IPS-15b (cell line): Measurements from ENCODE around the gene CLECL1.

Experiments
- H3K27me3 ChIP-seq: one replicate; pipeline ENCODE4 v1.6.1; 2013; ENCODE audit warnings: low read length; ENCODE audit not compliant: control insufficient read depth, insufficient read depth
- H3K36me3 ChIP-seq: one replicate; pipeline ENCODE4 v1.6.1; 2013; ENCODE audit warnings: low read length; ENCODE audit not compliant: control insufficient read depth, insufficient read depth
- H3K4me1 ChIP-seq: one replicate; pipeline ENCODE4 v1.6.1; 2013; ENCODE audit warnings: mild to moderate bottlenecking, low read length; ENCODE audit not compliant: control insufficient read depth, insufficient read depth
- H3K4me3 ChIP-seq: one replicate; pipeline ENCODE4 v1.5.1; 2013; ENCODE audit warnings: low read depth, low read length
- H3K9ac ChIP-seq: one replicate; pipeline ENCODE4 v1.6.1; 2013; ENCODE audit warnings: low read depth, mild to moderate bottlenecking, low read length
- H3K9me3 ChIP-seq: one replicate; pipeline ENCODE4 v1.6.1; 2013; ENCODE audit warnings: mild to moderate bottlenecking, low read length; ENCODE audit not compliant: control insufficient read depth, insufficient read depth

Gene CLECL1

GRCh38 chr12:9732921-9733461, at the start of gene CLECL1:
Gene CLECL1, minus strand, starts transcription at chr12:9733097.
- Histone ChIP-seq H3K36me3 (no peaks in the 10 kb centered on the region), H3K9ac (no peak within 1 kb of the TSS), H3K4me1 (no peaks in the 10 kb centered on the region), H3K9me3 (no peaks in the 10 kb centered on the region), H3K4me3 (no peak within 1 kb of the TSS), H3K27me3 (no peaks in the 10 kb centered on the region)

GRCh38 chr12:9781360-9781759, 48.5 kb upstream of the CLECL1 start:
- no peaks in the 10 kb centered on the region for H3K9me3 ChIP-seq
- peaks cover 21% of the 10 kb centered on the region for H3K4me1 ChIP-seq
- no peaks in the 10 kb centered on the region for H3K36me3 ChIP-seq
- no peaks in the 10 kb centered on the region for H3K27me3 ChIP-seq
- no peak overlapping the region for H3K4me3 ChIP-seq
- H3K9ac ChIP-seq: no peak overlapping the region

- Histone ChIP-seq H3K9ac (no peak overlapping the region), H3K4me3 (no peak overlapping the region), H3K4me1 (peaks cover 7% of the 10 kb centered on the region), H3K9me3 (no peaks in the 10 kb centered on the region), H3K36me3 (no peaks in the 10 kb centered on the region), H3K27me3 (no peaks in the 10 kb centered on the region)
These were observed 46.3 kb upstream of the CLECL1 start for GRCh38 chr12:9779209-9779608.

- Histone ChIP-seq H3K4me1 (peaks cover 4% of the 10 kb centered on the region), H3K36me3 (no peaks in the 10 kb centered on the region), H3K9me3 (no peaks in the 10 kb centered on the region), H3K27me3 (no peaks in the 10 kb centered on the region), H3K4me3 (no peak overlapping the region), H3K9ac (no peak overlapping the region)
These were observed 43.9 kb upstream of the CLECL1 start for GRCh38 chr12:9776781-9777180.

GRCh38 chr12:9773216-9773877, 40.5 kb upstream of the CLECL1 start:
- no peak overlapping the region for H3K9ac ChIP-seq
- no peaks in the 10 kb centered on the region for H3K9me3 ChIP-seq
- no peaks in the 10 kb centered on the region for H3K27me3 ChIP-seq
- no peaks in the 10 kb centered on the region for H3K36me3 ChIP-seq
- no peak overlapping the region for H3K4me3 ChIP-seq
- peaks cover 4% of the 10 kb centered on the region for H3K4me1 ChIP-seq

- peaks cover 3% of the 10 kb centered on the region for H3K4me1 ChIP-seq
- H3K36me3 ChIP-seq: no peaks in the 10 kb centered on the region
- no peaks in the 10 kb centered on the region for H3K9me3 ChIP-seq
These were observed 30.1 kb upstream of the CLECL1 start for GRCh38 chr12:9763025-9763424.

GRCh38 chr12:9762369-9762768, 29.5 kb upstream of the CLECL1 start:
- H3K4me3 ChIP-seq: no peak overlapping the region

More at GRCh38 chr12:9763025-9763424, 30.1 kb upstream of the CLECL1 start:
- H3K27me3 ChIP-seq: no peaks in the 10 kb centered on the region
- no peak overlapping the region for H3K9ac ChIP-seq
- no peak overlapping the region for H3K4me3 ChIP-seq

GRCh38 chr12:9761419-9761781, 28.5 kb upstream of the CLECL1 start:
- peaks cover 3% of the 10 kb centered on the region for H3K4me1 ChIP-seq
- no peak overlapping the region for H3K9ac ChIP-seq
- H3K27me3 ChIP-seq: no peaks in the 10 kb centered on the region
- H3K9me3 ChIP-seq: no peaks in the 10 kb centered on the region
- no peaks in the 10 kb centered on the region for H3K36me3 ChIP-seq
- H3K4me3 ChIP-seq: no peak overlapping the region

More at GRCh38 chr12:9762369-9762768, 29.5 kb upstream of the CLECL1 start:
- Histone ChIP-seq H3K36me3 (no peaks in the 10 kb centered on the region), H3K4me1 (peaks cover 3% of the 10 kb centered on the region), H3K9ac (no peak overlapping the region), H3K9me3 (no peaks in the 10 kb centered on the region), H3K27me3 (no peaks in the 10 kb centered on the region)

- Histone ChIP-seq H3K27me3 (no peaks in the 10 kb centered on the region), H3K36me3 (no peaks in the 10 kb centered on the region), H3K4me3 (no peak within 1 kb of the TSS), H3K9me3 (no peaks in the 10 kb centered on the region), H3K4me1 (peaks cover 3% of the 10 kb centered on the region), H3K9ac (no peak within 1 kb of the TSS)
These were observed 28.0 kb upstream of the CLECL1 start, which contains the start of gene CD69 for GRCh38 chr12:9760699-9761418. Gene CD69, minus strand, starts transcription at chr12:9760901. Its CDS starts 81 bp downstream, at chr12:9760820.

- Histone ChIP-seq H3K27me3 (no peaks in the 10 kb centered on the region), H3K4me1 (peaks cover 3% of the 10 kb centered on the region), H3K4me3 (no peak overlapping the region), H3K9me3 (no peaks in the 10 kb centered on the region), H3K36me3 (no peaks in the 10 kb centered on the region), H3K9ac (no peak overlapping the region)
These were observed 27.2 kb upstream of the CLECL1 start for GRCh38 chr12:9760120-9760519.

- Histone ChIP-seq H3K9ac (no peak overlapping the region), H3K4me3 (no peak overlapping the region), H3K9me3 (no peaks in the 10 kb centered on the region), H3K27me3 (no peaks in the 10 kb centered on the region), H3K36me3 (no peaks in the 10 kb centered on the region), H3K4me1 (no peaks in the 10 kb centered on the region)
These were observed 26.8 kb upstream of the CLECL1 start for GRCh38 chr12:9759694-9760093.

- no peak overlapping the region for H3K4me3 ChIP-seq
- H3K36me3 ChIP-seq: no peaks in the 10 kb centered on the region
- H3K4me1 ChIP-seq: no peaks in the 10 kb centered on the region
- H3K9me3 ChIP-seq: no peaks in the 10 kb centered on the region
- H3K27me3 ChIP-seq: no peaks in the 10 kb centered on the region
- H3K9ac ChIP-seq: no peak overlapping the region
These were observed 25.2 kb upstream of the CLECL1 start for GRCh38 chr12:9758119-9758518.
